DMS53 (cell line): ENCODE results near the gene RPL37.
A peak's percentile ranks its signal among the peaks of the same experiment; 100 is the strongest.

ENCODE experiments used
- DNase-seq: peaks from one replicate; lab custom pipeline; 2025; lab: John Stamatoyannopoulos, UW

Gene RPL37

GRCh38 chr5:40833712-40834229 lies 1.3 kb downstream of the RPL37 start:
- peak; percentile 28 for DNase-seq

- DNase-seq, result no peak
Observed at GRCh38 chr5:40832345-40832744, 2.7 kb downstream of the RPL37 start.

GRCh38 chr5:40831346-40832210 lies 3.4 kb downstream of the RPL37 start:
- DNase-seq, result no peak

- no peak for DNase-seq
Observed at GRCh38 chr5:40829748-40830533, 5.1 kb downstream of the RPL37 start.

- DNase-seq, result peak; percentile 20
Observed at GRCh38 chr5:40828690-40829661, 6.0 kb downstream of the RPL37 start.

- DNase-seq, result peak; percentile 31
Observed at GRCh38 chr5:40828021-40828631, 6.9 kb downstream of the RPL37 start.

GRCh38 chr5:40827188-40827977 lies 7.6 kb downstream of the RPL37 start:
- no peak for DNase-seq

GRCh38 chr5:40826489-40827187 lies 8.4 kb downstream of the RPL37 start:
- peak; percentile 8 for DNase-seq

- peak; percentile 31 for DNase-seq
Observed at GRCh38 chr5:40825461-40826043, 9.5 kb downstream of the RPL37 start.

- peak; percentile 5 for DNase-seq
Observed at GRCh38 chr5:40823459-40823858, 11.6 kb downstream of the RPL37 start.

- DNase-seq, result no peak
Observed at GRCh38 chr5:40813698-40814281, 21.2 kb downstream of the RPL37 start.

- DNase-seq, result no peak
Observed at GRCh38 chr5:40812125-40812524, 22.9 kb downstream of the RPL37 start.

GRCh38 chr5:40801771-40802562 lies 33.1 kb downstream of the RPL37 start:
- no peak for DNase-seq

- DNase-seq, result no peak
Observed at GRCh38 chr5:40799258-40799657, 35.8 kb downstream of the RPL37 start.

- no peak for DNase-seq
Observed at GRCh38 chr5:40798801-40799210, 36.2 kb downstream of the RPL37 start.

- DNase-seq, result peak; percentile 89
Observed at GRCh38 chr5:40798012-40798800, 36.8 kb downstream of the RPL37 start, which contains the start of gene PRKAA1. Gene PRKAA1, minus strand, starts transcription at chr5:40798374. Its CDS starts 185 bp downstream, at chr5:40798189.
